ENCODE results near the gene TINCR.

DNA sequence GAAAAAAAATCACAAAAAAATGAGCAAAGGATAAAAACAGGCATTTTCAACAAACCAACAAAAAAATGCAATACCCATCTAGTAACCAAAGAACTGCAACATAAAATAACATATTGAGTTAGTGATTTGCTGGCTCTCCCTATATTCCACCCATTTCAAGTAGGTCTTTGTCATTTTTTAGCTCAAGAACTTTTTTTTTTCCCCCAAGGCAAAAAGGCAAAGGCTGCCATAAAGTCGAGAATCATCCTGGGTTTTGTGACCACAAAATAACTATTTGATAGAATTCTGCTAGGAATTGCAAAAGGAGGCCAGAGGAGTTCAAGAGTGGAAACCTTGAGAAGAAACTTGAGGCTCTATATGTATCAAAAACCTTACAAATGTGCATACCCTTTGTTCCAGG lies 49.3 kb upstream of the TINCR start:
- TF ChIP-seq TAF1 (IDR thresholded peaks at IDR 0.05; ENCODE audit: borderline replicate concordance, low read depth, low read length) = no peak
- no peak for TF ChIP-seq POLR2AphosphoS5 (IDR thresholded peaks at IDR 0.05; ENCODE audit: low read depth, low read length)
- no peak for TF ChIP-seq CTCF (IDR thresholded peaks at IDR 0.05)
- TF ChIP-seq TCF12 (IDR thresholded peaks at IDR 0.05) = no peak
- TF ChIP-seq FOXM1 (IDR thresholded peaks at IDR 0.05; ENCODE audit: low read depth) = no peak
